A549 treated with Hydrocortisone at 1 μM for 4 hours (cell line): ENCODE data around the gene FAM8A1. TPM values are rescaled to one million over a fixed set of nuclear protein-coding genes. Genes with fewer than 3 reads are reported as not detected.

Experiments
- total RNA-seq: library from RNA; stranded (reverse); fragments of 200-300 nt; extraction: Qiagen RNA extraction; gene quantifications from 5 replicates; pipeline ENCODE4 v1.2.3, GENCODE V29; 2022

FAM8A1 gene, protein sequence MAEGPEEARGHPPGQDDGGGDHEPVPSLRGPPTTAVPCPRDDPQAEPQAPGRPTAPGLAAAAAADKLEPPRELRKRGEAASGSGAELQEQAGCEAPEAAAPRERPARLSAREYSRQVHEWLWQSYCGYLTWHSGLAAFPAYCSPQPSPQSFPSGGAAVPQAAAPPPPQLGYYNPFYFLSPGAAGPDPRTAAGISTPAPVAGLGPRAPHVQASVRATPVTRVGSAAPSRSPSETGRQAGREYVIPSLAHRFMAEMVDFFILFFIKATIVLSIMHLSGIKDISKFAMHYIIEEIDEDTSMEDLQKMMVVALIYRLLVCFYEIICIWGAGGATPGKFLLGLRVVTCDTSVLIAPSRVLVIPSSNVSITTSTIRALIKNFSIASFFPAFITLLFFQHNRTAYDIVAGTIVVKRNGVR
- 3.4 to 4.8 TPM (median 4.4 TPM) in 5 replicates for total RNA-seq

DNA sequence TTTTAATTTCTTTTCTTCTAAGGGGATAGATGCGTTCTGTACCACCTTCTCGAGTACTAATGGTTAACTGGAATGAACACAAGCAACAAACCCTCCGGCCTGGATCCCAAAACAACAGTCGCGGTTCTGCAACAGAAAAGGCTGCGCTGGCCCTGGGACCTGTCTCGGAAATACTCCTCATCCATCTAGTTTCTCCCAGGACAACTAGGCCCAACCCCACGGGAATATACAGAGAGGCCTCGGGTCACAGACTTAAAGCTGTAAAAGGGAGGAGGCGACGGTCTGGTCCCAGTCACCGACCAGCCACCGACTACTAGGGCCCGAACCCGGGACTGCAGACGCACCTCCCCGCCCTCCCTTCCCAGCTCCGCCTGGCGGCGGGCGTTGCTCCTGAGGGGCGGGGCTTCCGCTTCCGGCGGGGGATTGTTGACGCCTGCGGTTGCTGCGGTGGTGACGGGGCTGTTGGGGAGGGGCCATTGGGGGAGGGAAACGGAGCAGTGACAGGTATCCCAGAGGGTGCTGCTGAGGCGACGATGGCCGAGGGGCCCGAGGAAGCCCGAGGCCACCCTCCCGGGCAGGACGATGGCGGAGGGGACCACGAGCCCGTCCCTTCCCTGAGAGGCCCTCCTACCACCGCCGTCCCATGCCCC is at the start of gene FAM8A1:
Gene FAM8A1 (plus strand): TSS at position 426 of the 650 bp plus-strand sequence. CDS start 108 bp downstream, at position 534.

Other genes starting within 250 kb of the FAM8A1 start
- gene CAP2, start 206.7 kb upstream of the FAM8A1 start, total RNA-seq = 10.0 to 14.3 TPM (median 11.5 TPM) in 5 replicates
- gene NUP153, start 106.6 kb downstream of the FAM8A1 start, total RNA-seq = 26.0 to 34.9 TPM (median 29.1 TPM) in 5 replicates